HG03025 (cell line): ENCODE measurements around the gene CNGA2.

Experiments
- ATAC-seq: cut with Tn5 transposase; IDR thresholded peaks from one replicate; pipeline ENCODE4 v1.9.1; 2021; ENCODE audit warnings: mild to moderate bottlenecking, moderate library complexity; ENCODE audit not compliant: unreplicated experiment, low FRiP score

The CNGA2 gene

GRCh38 chrX:151746502-151746901 is 12.0 kb downstream of the CNGA2 start:
- no peak for ATAC-seq

- no peak for ATAC-seq
Observed at GRCh38 chrX:151750511-151750910, 16.0 kb downstream of the CNGA2 start.

GRCh38 chrX:151752847-151753246 is 18.3 kb downstream of the CNGA2 start:
- no peak for ATAC-seq

- peak; percentile 73 for ATAC-seq
Observed at GRCh38 chrX:151753313-151754046, 18.9 kb downstream of the CNGA2 start.

GRCh38 chrX:151754047-151754429 is 19.5 kb downstream of the CNGA2 start:
- no peak for ATAC-seq

DNA sequence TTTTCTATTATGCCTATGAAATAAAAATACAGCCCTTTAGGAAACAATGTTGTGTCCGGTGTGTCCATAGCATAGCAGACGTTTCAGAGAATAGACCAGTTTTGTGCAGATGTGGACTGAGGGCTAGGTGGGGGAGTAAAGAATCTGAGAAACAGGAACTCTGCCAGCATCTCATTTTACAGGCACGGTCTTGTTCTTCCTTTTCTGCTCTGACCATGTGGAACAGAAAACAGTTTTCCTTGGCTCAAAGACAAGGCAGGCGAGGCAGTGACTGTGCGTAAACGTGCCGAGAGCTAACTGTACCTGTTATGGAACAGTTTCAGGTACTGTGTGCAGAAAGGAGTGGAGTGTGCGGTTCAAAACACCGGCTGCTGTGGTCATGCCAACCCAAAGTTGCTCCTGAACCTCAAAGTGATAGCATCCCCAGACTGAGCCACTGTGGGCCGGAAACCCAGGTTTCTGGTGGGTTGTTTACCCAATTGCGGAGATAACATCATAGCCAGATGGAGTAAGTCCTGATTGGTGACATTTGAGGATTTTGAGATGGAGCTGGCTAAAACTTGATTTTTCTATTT is 20.2 kb downstream of the CNGA2 start:
- ATAC-seq = no peak

GRCh38 chrX:151759041-151759708 is 24.6 kb downstream of the CNGA2 start:
- ATAC-seq = no peak

GRCh38 chrX:151762802-151763201 is 28.3 kb downstream of the CNGA2 start:
- ATAC-seq = no peak

DNA sequence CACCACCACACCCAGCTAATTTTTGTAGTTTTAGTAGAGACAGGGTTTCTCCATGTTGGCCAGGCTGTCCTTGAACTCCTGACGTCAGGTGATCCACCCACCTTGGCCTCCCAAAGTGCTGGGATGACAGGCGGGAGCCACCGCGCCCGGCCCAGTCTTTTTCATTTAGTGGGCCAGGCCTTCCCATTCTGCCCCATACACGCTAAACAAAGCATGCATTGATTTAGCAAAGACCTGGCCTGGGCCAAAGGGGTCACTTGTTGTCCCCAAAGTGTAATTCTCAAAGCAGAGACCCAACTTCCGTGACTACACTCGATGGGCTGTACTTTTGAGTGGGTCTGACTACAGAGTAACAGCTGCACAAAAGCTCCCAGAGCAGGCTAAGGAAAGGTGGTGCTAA is 29.2 kb downstream of the CNGA2 start:
- ATAC-seq = no peak

GRCh38 chrX:151765026-151765425 is 30.5 kb downstream of the CNGA2 start:
- ATAC-seq = no peak

DNA sequence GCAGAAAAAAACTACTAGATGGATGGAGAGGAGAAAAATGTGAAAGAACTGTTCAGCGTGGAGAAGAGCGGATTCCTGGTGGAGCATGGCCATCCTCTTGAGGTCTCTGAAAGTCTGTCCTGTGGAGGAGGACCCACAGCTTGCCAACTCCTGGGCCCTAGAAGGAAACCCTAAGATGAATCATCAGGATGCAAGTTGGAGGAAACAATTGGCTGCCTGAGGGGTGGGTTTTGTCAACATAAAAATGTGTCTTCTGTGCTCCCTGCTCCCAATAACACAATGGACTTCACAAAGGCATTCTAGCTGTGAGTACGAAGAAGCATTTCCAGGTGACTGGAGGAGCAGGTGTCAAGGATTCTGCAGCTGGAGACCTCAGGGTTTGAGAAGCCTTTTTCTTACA is 37.2 kb downstream of the CNGA2 start:
- no peak for ATAC-seq

GRCh38 chrX:151773434-151773833 is 38.9 kb downstream of the CNGA2 start:
- no peak for ATAC-seq

DNA sequence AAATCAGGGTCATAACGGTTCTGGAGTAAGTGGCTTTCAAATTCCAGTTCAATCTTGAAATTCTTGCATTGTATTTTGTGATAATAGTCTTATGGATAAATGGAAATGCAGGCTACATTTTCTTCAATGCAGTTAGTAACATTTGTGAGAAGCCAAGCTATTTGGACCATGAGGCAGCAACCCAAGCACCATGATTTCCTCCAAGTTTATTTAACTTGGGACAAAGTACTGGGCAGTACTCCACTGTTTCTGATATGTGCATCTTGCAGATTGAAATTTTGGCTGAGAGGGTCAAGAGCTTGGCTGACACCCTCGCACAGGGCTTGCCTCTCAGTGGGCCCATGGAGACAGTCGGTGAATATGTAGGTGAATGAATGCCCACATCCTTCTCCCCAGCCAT is 39.9 kb downstream of the CNGA2 start:
- no peak for ATAC-seq

DNA sequence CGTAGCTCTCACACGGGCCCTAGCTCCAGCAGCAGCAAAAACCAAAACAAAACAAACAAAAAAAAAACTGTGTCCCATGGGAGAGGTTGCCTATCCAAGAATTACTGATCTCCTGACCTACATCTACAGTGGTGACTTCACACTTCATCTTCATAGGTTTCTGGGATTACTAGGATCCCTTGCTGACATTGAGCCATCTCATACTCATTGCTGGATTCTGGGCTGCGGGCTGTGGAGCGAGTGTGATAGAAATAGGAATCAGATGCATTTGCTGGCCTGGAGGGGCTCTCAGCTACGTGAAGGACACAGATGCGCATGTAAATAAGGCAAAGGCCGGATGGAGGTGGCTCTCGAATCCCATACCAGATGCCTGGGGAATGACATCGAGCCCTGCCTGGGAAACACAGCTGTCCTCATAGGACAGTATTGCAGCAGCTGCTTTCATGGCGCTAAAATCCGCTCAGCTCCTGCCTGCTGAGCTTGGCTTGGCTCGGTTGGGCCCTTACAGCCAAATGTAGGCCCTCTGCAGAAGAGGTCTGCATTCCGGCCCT is 41.7 kb downstream of the CNGA2 start:
- no peak for ATAC-seq

- no peak for ATAC-seq
Observed at GRCh38 chrX:151776936-151777335, 42.4 kb downstream of the CNGA2 start.

- ATAC-seq = no peak
Observed at GRCh38 chrX:151779258-151779657, 44.7 kb downstream of the CNGA2 start.

DNA sequence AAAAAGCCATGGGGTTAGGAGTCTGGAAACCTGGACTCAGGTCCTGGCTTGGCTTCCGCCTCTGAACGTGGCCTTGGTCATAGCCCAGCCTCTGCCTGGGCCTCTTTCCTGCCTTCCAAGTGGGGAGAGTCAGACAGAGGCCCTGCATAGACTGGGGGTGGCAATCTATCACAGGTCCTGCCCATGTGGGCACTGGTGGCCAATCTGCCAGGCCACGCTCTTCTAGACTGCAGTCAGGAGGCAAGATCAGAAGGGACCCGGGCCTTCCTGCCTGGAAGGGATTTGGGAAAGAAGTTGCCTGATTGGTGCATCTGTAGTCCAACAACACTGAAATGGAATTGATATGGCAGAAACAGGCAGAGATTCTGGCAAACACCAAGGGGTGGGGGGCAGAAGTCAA is 46.1 kb downstream of the CNGA2 start:
- no peak for ATAC-seq

DNA sequence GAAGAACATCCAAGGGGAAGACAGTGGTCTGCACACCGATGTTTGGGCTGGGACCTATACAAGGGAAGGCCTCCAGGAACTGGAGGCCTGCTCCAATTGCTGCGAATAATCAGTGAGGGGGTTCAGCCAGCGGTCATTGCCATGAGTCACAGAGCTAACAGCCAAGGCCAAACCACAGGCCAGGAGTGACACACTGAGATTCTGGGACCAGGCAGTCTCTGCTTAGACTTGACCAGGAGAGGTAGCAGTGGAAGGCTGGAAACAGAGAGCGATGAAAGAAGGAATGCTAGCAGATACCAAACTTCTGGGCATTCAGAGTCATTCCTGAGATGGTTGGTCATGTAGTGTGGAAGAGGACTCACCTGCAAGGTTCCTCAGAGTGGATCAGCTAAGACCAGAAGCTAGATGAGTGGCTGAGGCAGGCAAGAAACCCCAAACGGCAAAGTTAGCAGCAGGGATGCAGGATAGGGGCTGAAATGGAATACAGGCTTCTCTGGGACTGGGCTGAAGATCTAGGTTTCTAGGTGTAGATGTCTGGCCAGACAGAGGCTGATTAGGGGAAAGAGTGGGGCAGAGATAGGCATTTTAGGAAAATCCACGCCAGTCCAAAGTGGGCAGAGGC is 54.7 kb downstream of the CNGA2 start:
- no peak for ATAC-seq

DNA sequence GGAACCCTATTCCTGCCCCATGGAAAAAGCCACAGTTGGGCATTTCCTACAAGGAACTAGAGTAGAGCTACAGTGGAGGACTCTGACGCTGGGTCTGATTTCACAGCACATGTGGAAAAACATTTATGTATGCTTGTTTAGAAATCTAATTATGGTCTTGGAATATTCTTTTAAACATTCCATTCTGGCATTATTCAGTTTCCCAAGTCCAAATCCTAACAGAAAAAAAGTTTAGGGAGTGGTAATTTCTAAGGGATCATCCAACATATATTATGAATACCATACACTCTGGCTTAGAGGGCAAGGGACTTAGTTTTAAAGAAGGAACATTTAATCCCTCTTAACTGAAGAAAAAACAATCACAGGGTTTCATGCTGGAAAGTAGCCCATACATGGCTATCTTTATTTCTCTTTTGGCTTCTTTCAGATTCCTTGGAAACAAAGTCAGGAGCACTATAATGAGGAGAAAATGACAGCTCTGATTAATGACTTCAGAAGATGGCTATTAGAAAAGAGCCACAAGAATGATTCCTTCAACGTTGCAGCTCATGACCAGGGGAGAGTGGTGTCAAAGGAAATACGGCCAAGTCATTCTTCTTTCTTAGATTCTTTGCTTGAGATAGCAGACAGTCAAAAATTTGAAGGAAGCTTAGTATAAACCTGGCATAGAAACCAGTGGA is 56.1 kb downstream of the CNGA2 start:
- ATAC-seq = no peak

GRCh38 chrX:151791961-151792360 is 57.4 kb downstream of the CNGA2 start:
- ATAC-seq = no peak

- no peak for ATAC-seq
Observed at GRCh38 chrX:151792505-151792904, 58.0 kb downstream of the CNGA2 start.
